CD4-positive, alpha-beta memory T cell (primary cell): ENCODE data around the gene RETREG3. TPM values are rescaled to one million over a fixed set of nuclear protein-coding genes. Genes with fewer than 3 reads are reported as not detected.
"Not testable (repeated sequence)": the region's sequence is repeated elsewhere in the genome, so short reads cannot be mapped to it uniquely, and the experiment has no call there.

ENCODE experiments used
- CTCF ChIA-PET: fragments of 350-600 bp; sonication (Branson Sonifier 250); formaldehyde crosslinking; loops from one replicate; lab custom pipeline; 2021; ENCODE audit warnings: inconsistent platforms; ENCODE audit not compliant: partially characterized antibody; lab: Charles Lee
- POLR2A ChIA-PET: fragments of 350-600 bp; sonication (Branson Sonifier 250); formaldehyde crosslinking; loops from one replicate; lab custom pipeline; 2021; ENCODE audit not compliant: partially characterized antibody; lab: Charles Lee
- DNase-seq, 5 donors: peaks; one replicate each; pipeline versions ENCODE4 v3.0.0 to v3.0.0-alpha.2; 2020 to 2022; ENCODE audit warnings: mixed read lengths in 1 of 5
- H3K27ac ChIP-seq: one replicate; pipeline ENCODE4 v1.7.0; 2013; ENCODE audit warnings: low read depth, low read length
- H3K27me3 ChIP-seq: 2 replicates; pipeline ENCODE4 v1.7.0; 2013; ENCODE audit warnings: mild to moderate bottlenecking, low read length, moderate library complexity; ENCODE audit not compliant: insufficient read depth
- H3K36me3 ChIP-seq: 2 replicates; pipeline ENCODE4 v1.7.0; 2013; ENCODE audit warnings: mild to moderate bottlenecking, low read length, moderate library complexity; ENCODE audit not compliant: insufficient read depth
- H3K4me1 ChIP-seq: 2 replicates; pipeline ENCODE4 v1.7.0; 2013; ENCODE audit warnings: mild to moderate bottlenecking, low read length, moderate library complexity; ENCODE audit not compliant: insufficient read depth
- H3K4me3 ChIP-seq, 2 donors: one replicate each; pipeline ENCODE4 v1.7.0; 2013; ENCODE audit warnings: low read length in 2 of 2, mild to moderate bottlenecking in 1 of 2
- H3K9me3 ChIP-seq, 2 donors: one replicate each; pipeline ENCODE4 v1.7.0; 2013; ENCODE audit warnings: low read length in 2 of 2, control low read depth in 1 of 2; ENCODE audit not compliant: control insufficient read depth in 1 of 2
- H3K27ac Mint-ChIP-seq, 7 donors: one replicate each; pipeline ENCODE4 v1.8.0; 2020 to 2021; ENCODE audit warnings: mixed read lengths in 7 of 7, mild to moderate bottlenecking in 6 of 7, inconsistent platforms in 3 of 7, moderate library complexity in 3 of 7
- H3K27me3 Mint-ChIP-seq, 2 donors: one replicate each; pipeline ENCODE4 v1.8.0; 2020 to 2021; ENCODE audit warnings: mixed read lengths in 2 of 2
- H3K36me3 Mint-ChIP-seq, 2 donors: one replicate each; pipeline ENCODE4 v1.8.0; 2020 to 2021; ENCODE audit warnings: mixed read lengths in 2 of 2, inconsistent platforms in 1 of 2, mild to moderate bottlenecking in 1 of 2
- H3K4me1 Mint-ChIP-seq, 4 donors: one replicate each; pipeline ENCODE4 v1.8.0; 2020 to 2021; ENCODE audit warnings: mixed read lengths in 4 of 4, mild to moderate bottlenecking in 1 of 4
- H3K4me3 Mint-ChIP-seq, 8 donors: one replicate each; pipeline ENCODE4 v1.8.0; 2020 to 2021; ENCODE audit warnings: mixed read lengths in 8 of 8, mild to moderate bottlenecking in 7 of 8, moderate library complexity in 6 of 8, inconsistent platforms in 3 of 8
- H3K9me3 Mint-ChIP-seq, 8 donors: one replicate each; pipeline ENCODE4 v1.8.0; 2020 to 2021; ENCODE audit warnings: mixed read lengths in 8 of 8, mild to moderate bottlenecking in 5 of 8, inconsistent platforms in 3 of 8, moderate library complexity in 1 of 8
- intact Hi-C: fragments of 100-400 bp; cut with micrococcal nuclease; formaldehyde crosslinking; loops from one replicate; pipeline ENCODE4 v1.15.1; 2023
- polyA plus RNA-seq, 2 donors: library from polyadenylated mRNA; unstranded; fragments of 300-500 nt; fragmentation: Illumina TruSeq; gene quantifications; one replicate each; pipeline ENCODE4 v1.2.3, GENCODE V29; 2021
- total RNA-seq, 2 experiments: library from RNA; stranded (reverse); gene quantifications; one replicate each; pipeline ENCODE4 v1.2.3, GENCODE V29; 2021

The RETREG3 gene
- total and polyA plus RNA-seq, 4 experiments from 2014 or later = 106 to 134 (median 126) TPM

GRCh38 chr17:42562388-42563142 lies 46.6 kb downstream of the RETREG3 start:
- Mint-ChIP-seq H3K9me3 (peaks cover 0 to 2% (median 0%) of the 10 kb centered on the region in 8 donors), H3K36me3 (peaks cover 0 to 28% of the 10 kb centered on the region in 2 donors), H3K27me3 (no peaks in the 10 kb centered on the region), H3K4me1 (peaks cover 13 to 50% (median 36%) of the 10 kb centered on the region in 4 donors), H3K27ac (peak overlapping the region; percentile 91 to 98 (median 96)), H3K4me3 (peak overlapping the region; percentile 90 to 95 (median 92))
- H3K9me3 ChIP-seq = no peaks in the 10 kb centered on the region
- H3K4me3 ChIP-seq = peak overlapping the region; percentile 62 to 93
- peak in 1 of 5 donors; percentile 56 for DNase-seq
- CTCF ChIA-PET = interaction anchor here (0.8 to 2.3 kb wide), 2 partner anchors 16 to 21 kb away, joined by 3 to 10 read pairs; partner anchors contain the start of gene PSMC3IP
- no peaks in the 10 kb centered on the region for H3K27me3 ChIP-seq
- peak overlapping the region; percentile 85 for H3K27ac ChIP-seq
- intact Hi-C loops = loop anchor here (1.0 to 2.0 kb wide), 2 partner anchors 8 to 14 kb away; partner anchors contain the start of gene PSMC3IP
- peaks cover 42% of the 10 kb centered on the region for H3K4me1 ChIP-seq
- POLR2A ChIA-PET = interaction anchor here (0.5 to 1.3 kb wide), 4 partner anchors 8 to 46 kb away, joined by 3 to 7 read pairs (median 4); partner anchors contain the start of genes NAGLU, PSMC3IP and RETREG3
- peaks cover 23% of the 10 kb centered on the region for H3K36me3 ChIP-seq

GRCh38 chr17:42561897-42562387 lies 47.2 kb downstream of the RETREG3 start, which contains the start of gene COASY:
Gene COASY, plus strand, starts transcription at chr17:42562148. Its CDS starts 475 bp downstream, at chr17:42562623.
- POLR2A ChIA-PET = interaction anchor here (0.5 to 1.3 kb wide), 3 partner anchors 8 to 26 kb away, joined by 3 to 7 read pairs (median 4); partner anchors contain the start of genes NAGLU and PSMC3IP

GRCh38 chr17:42560246-42560645 lies 48.9 kb downstream of the RETREG3 start:
- H3K9me3 ChIP-seq = no peaks in the 10 kb centered on the region
- H3K27ac ChIP-seq = no peak overlapping the region
- peaks cover 13% of the 10 kb centered on the region for H3K36me3 ChIP-seq
- intact Hi-C loops = no loop called here
- H3K27ac Mint-ChIP-seq = peak overlapping the region in 4 of 7 donors; percentile 2 to 96 (median 64)
- H3K4me1 ChIP-seq = peaks cover 33% of the 10 kb centered on the region
- H3K27me3 ChIP-seq = no peaks in the 10 kb centered on the region
- H3K36me3 Mint-ChIP-seq = peaks cover 0 to 17% of the 10 kb centered on the region in 2 donors
- H3K27me3 Mint-ChIP-seq = no peaks in the 10 kb centered on the region
- no peak overlapping the region for H3K4me3 ChIP-seq
- peaks cover 12 to 49% (median 32%) of the 10 kb centered on the region in 4 donors for H3K4me1 Mint-ChIP-seq
- ChIA-PET POLR2A (interaction anchor here (1.0 kb wide), 1 partner anchor 19 kb away, joined by 3 read pairs; no protein-coding TSS in a partner anchor), CTCF (interaction anchor here (2.0 kb wide), 1 partner anchor 12 kb away, joined by 9 read pairs; no protein-coding TSS in a partner anchor)
- H3K9me3 Mint-ChIP-seq = peaks cover 0 to 2% (median 0%) of the 10 kb centered on the region in 8 donors
- DNase-seq = no peak
- peak overlapping the region in 3 of 8 donors; percentile 40 to 73 (median 61) for H3K4me3 Mint-ChIP-seq

More at GRCh38 chr17:42561897-42562387, 47.2 kb downstream of the RETREG3 start, which contains the start of gene COASY:
- DNase-seq = peak; percentile 88 to 91 (median 89)
- peaks cover 0 to 2% (median 0%) of the 10 kb centered on the region in 8 donors for H3K9me3 Mint-ChIP-seq
- Histone ChIP-seq H3K27me3 (no peaks in the 10 kb centered on the region), H3K4me1 (peaks cover 38% of the 10 kb centered on the region), H3K36me3 (peaks cover 23% of the 10 kb centered on the region), H3K9me3 (no peaks in the 10 kb centered on the region), H3K4me3 (peak within 1 kb of the TSS; percentile 62 to 93), H3K27ac (peak within 1 kb of the TSS; percentile 85)
- H3K4me3 Mint-ChIP-seq = peak within 1 kb of the TSS; percentile 90 to 95 (median 92)
- peaks cover 14 to 52% (median 36%) of the 10 kb centered on the region in 4 donors for H3K4me1 Mint-ChIP-seq
- H3K27me3 Mint-ChIP-seq = no peaks in the 10 kb centered on the region
- peaks cover 0 to 23% of the 10 kb centered on the region in 2 donors for H3K36me3 Mint-ChIP-seq
- CTCF ChIA-PET = interaction anchor here (0.8 to 2.3 kb wide), 2 partner anchors 16 to 21 kb away, joined by 3 to 10 read pairs; partner anchors contain the start of gene PSMC3IP
- intact Hi-C loops = loop anchor here (1.0 to 2.0 kb wide), 2 partner anchors 8 to 15 kb away; partner anchors contain the start of gene PSMC3IP
- H3K27ac Mint-ChIP-seq = peak within 1 kb of the TSS; percentile 91 to 98 (median 96)

- no peak overlapping the region for H3K4me3 ChIP-seq
- ChIA-PET CTCF (interaction anchor here (1.6 to 2.0 kb wide), 2 partner anchors 11 to 19 kb away, joined by 4 to 9 read pairs; partner anchors contain the start of gene PSMC3IP), POLR2A (interaction anchor here (1.0 to 1.2 kb wide), 2 partner anchors 8 to 18 kb away, joined by 3 read pairs; no protein-coding TSS in a partner anchor)
- H3K9me3 ChIP-seq = no peaks in the 10 kb centered on the region
- no peak for DNase-seq
- H3K9me3 Mint-ChIP-seq = peaks cover 0 to 2% (median 0%) of the 10 kb centered on the region in 8 donors
- H3K27ac ChIP-seq = no peak overlapping the region
- peaks cover 2% of the 10 kb centered on the region for H3K36me3 ChIP-seq
- no peaks in the 10 kb centered on the region for H3K27me3 Mint-ChIP-seq
- peak overlapping the region in 1 of 7 donors; percentile 96 for H3K27ac Mint-ChIP-seq
- H3K4me3 Mint-ChIP-seq = peak overlapping the region in 1 of 8 donors; percentile 50
- H3K4me1 ChIP-seq = peaks cover 36% of the 10 kb centered on the region
- H3K36me3 Mint-ChIP-seq = peaks cover 0 to 10% of the 10 kb centered on the region in 2 donors
- H3K4me1 Mint-ChIP-seq = peaks cover 14 to 51% (median 37%) of the 10 kb centered on the region in 4 donors
- H3K27me3 ChIP-seq = no peaks in the 10 kb centered on the region
- intact Hi-C loops = no loop called here
These were observed 50.1 kb downstream of the RETREG3 start for GRCh38 chr17:42559075-42559474.

- Mint-ChIP-seq H3K4me1 (peaks cover 9 to 38% (median 18%) of the 10 kb centered on the region in 4 donors), H3K4me3 (peak overlapping the region in 3 of 8 donors; percentile 49 to 92 (median 58)), H3K27ac (peak overlapping the region in 3 of 7 donors; percentile 10 to 79 (median 78))
- H3K9me3 ChIP-seq, CTCF ChIA-PET, H3K27me3 Mint-ChIP-seq, H3K27ac ChIP-seq, H3K4me3 ChIP-seq, H3K36me3 Mint-ChIP-seq, DNase-seq, H3K36me3 ChIP-seq, H3K9me3 Mint-ChIP-seq, H3K27me3 ChIP-seq: not testable (repeated sequence)
- POLR2A ChIA-PET = interaction anchor here (2.1 kb wide), 1 partner anchor 53 kb away, joined by 10 read pairs; the partner anchor contains the start of genes RETREG3 and TUBG1
- peaks cover 17% of the 10 kb centered on the region for H3K4me1 ChIP-seq
- intact Hi-C loops = loop anchor here (2.0 kb wide), 2 partner anchors 19 to 21 kb away; partner anchors contain the start of genes NAGLU and PSMC3IP
These were observed 53.1 kb downstream of the RETREG3 start for GRCh38 chr17:42555961-42556617.

- no peaks in the 10 kb centered on the region for H3K9me3 ChIP-seq
- Mint-ChIP-seq H3K9me3 (no peaks in the 10 kb centered on the region), H3K27ac (peak overlapping the region; percentile 79 to 94 (median 93)), H3K4me3 (peak overlapping the region; percentile 86 to 92 (median 91)), H3K36me3 (no peaks in the 10 kb centered on the region), H3K4me1 (peaks cover 10 to 43% (median 22%) of the 10 kb centered on the region in 4 donors), H3K27me3 (no peaks in the 10 kb centered on the region)
- no peak for DNase-seq
- peaks cover 17% of the 10 kb centered on the region for H3K4me1 ChIP-seq
- intact Hi-C loops = loop anchor here (2.0 kb wide), 2 partner anchors 18 to 22 kb away; partner anchors contain the start of genes NAGLU and PSMC3IP
- POLR2A ChIA-PET = interaction anchor here (0.6 to 3.0 kb wide), 12 partner anchors 10 to 431 kb away, joined by 3 to 35 read pairs (median 7); partner anchors contain the start of genes MLX, NAGLU, PSMC3IP and RETREG3
- peak overlapping the region in 1 of 2 donors; percentile 49 for H3K4me3 ChIP-seq
- H3K27ac ChIP-seq = peak overlapping the region; percentile 77
- no peaks in the 10 kb centered on the region for H3K27me3 ChIP-seq
- no peaks in the 10 kb centered on the region for H3K36me3 ChIP-seq
- CTCF ChIA-PET = interaction anchor here (0.9 to 1.5 kb wide), 3 partner anchors 11 to 28 kb away, joined by 3 to 6 read pairs (median 4); no protein-coding TSS in a partner anchor
These were observed 54.0 kb downstream of the RETREG3 start for GRCh38 chr17:42555122-42555622.
